Mesendoderm (in vitro differentiated cells): ENCODE data around the gene SV2C.

Experiments
- DNase-seq: peaks from one replicate; pipeline ENCODE4 v3.0.0; 2013
- H2AK5ac ChIP-seq: 2 replicates; pipeline ENCODE4 v1.6.1; 2013; ENCODE audit warnings: low read length, inconsistent platforms
- H2BK120ac ChIP-seq: 2 replicates; pipeline ENCODE4 v1.6.1; 2013; ENCODE audit warnings: low read depth, mild to moderate bottlenecking, low read length, moderate library complexity, mixed read lengths
- H2BK15ac ChIP-seq: replicated peaks from 2 replicates; pipeline ENCODE4 v1.6.1; 2013; ENCODE audit warnings: low read depth, mild to moderate bottlenecking, moderate library complexity
- H2BK5ac ChIP-seq: 2 replicates; pipeline ENCODE4 v1.6.1; 2013; ENCODE audit warnings: low read length, inconsistent platforms
- H3K18ac ChIP-seq: 2 replicates; pipeline ENCODE4 v1.6.1; 2013; ENCODE audit warnings: mild to moderate bottlenecking, low read length, mixed read lengths
- H3K23ac ChIP-seq: one replicate; pipeline ENCODE4 v1.6.1; 2013; ENCODE audit warnings: low read length
- H3K27ac ChIP-seq: 2 replicates; pipeline ENCODE4 v1.5.1; 2013; ENCODE audit warnings: low read depth, mild to moderate bottlenecking, inconsistent platforms, low read length, moderate library complexity
- H3K27me3 ChIP-seq: 2 replicates; pipeline ENCODE4 v1.6.1; 2013; ENCODE audit warnings: low read length, control low read depth, mild to moderate bottlenecking, inconsistent platforms; ENCODE audit not compliant: insufficient read depth, poor library complexity
- H3K36me3 ChIP-seq: 2 replicates; pipeline ENCODE4 v1.6.1; 2013; ENCODE audit warnings: low read length, inconsistent platforms; ENCODE audit not compliant: control insufficient read depth, insufficient read depth
- H3K4ac ChIP-seq: one replicate; pipeline ENCODE4 v1.6.1; 2013; ENCODE audit warnings: low read depth, mild to moderate bottlenecking, low read length, moderate library complexity
- H3K4me1 ChIP-seq: 2 replicates; pipeline ENCODE4 v1.6.1; 2013; ENCODE audit warnings: low read depth, low read length, inconsistent platforms; ENCODE audit not compliant: control insufficient read depth
- H3K4me2 ChIP-seq: 2 replicates; pipeline ENCODE4 v1.6.1; 2013; ENCODE audit warnings: low read length
- H3K4me3 ChIP-seq: 2 replicates; pipeline ENCODE4 v1.5.1; 2013; ENCODE audit warnings: mild to moderate bottlenecking, low read length
- H3K56ac ChIP-seq: one replicate; pipeline ENCODE4 v1.6.1; 2013; ENCODE audit warnings: low read length
- H3K79me1 ChIP-seq: 2 replicates; pipeline ENCODE4 v1.6.1; 2013; ENCODE audit warnings: low read length, inconsistent platforms
- H3K79me2 ChIP-seq: 2 replicates; pipeline ENCODE4 v1.6.1; 2013; ENCODE audit warnings: mild to moderate bottlenecking, low read length; ENCODE audit not compliant: control insufficient read depth, insufficient read depth
- H3K9ac ChIP-seq: 2 replicates; pipeline ENCODE4 v1.6.1; 2013; ENCODE audit warnings: low read length, inconsistent platforms
- H4K5ac ChIP-seq: one replicate; pipeline ENCODE4 v1.6.1; 2013; ENCODE audit warnings: low read length
- H4K8ac ChIP-seq: one replicate; pipeline ENCODE4 v1.6.1; 2013; ENCODE audit warnings: low read depth, mild to moderate bottlenecking, control low read depth, low read length, moderate library complexity
- WGBS: extraction: QIAGEN DNeasy Blood & Tissue Kit; methylation state at CpG from one replicate; pipeline ENCODE4 v1.1.7; 2013; ENCODE audit warnings: low lambda C conversion rate, missing lambda C conversion rate; ENCODE audit not compliant: insufficient coverage; ENCODE audit errors: extremely low coverage; 5-methylcytosine and 5-hydroxymethylcytosine counted together

Gene SV2C

GRCh38 chr5:76166886-76167576, 83.8 kb downstream of the SV2C start:
- no peak overlapping the region for H4K8ac ChIP-seq
- WGBS = no CpG with 5 or more reads among the region's 3 CpGs

DNA sequence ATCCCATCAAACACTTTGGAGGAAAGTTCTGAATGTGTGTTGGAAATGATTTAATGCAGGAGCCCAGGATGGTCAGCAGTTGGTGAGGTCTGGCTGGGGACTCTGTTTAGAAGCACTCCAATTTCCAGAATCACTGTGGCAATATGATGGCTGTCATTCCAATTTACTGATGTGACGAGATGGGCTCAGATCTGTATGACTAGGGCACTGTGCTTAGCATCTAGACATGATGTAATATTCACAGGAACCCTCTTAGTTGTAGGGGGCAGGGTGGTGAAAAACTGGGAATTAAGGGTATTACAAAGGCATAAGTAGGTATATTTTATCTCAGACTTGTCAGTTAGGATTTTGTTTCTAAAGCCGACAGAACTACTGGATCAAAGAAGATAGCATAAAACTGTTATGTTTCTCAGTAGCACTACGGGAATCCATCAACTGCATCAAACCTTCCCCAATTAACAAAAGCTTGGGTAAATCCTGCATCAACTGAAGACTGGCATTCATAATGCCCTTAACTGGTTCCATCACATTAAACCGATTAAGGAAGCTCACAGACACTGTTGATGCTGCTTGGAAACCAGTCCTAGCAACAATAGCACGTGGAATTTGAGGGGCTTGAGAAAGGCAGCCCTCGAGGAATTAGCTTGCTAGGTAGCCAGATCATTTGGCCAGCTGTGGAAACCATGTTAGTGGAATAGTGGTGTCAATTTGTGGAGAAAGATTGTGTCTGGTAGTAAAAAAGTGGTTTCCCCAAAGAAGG, 86.1 kb downstream of the SV2C start:
- Histone ChIP-seq H3K4me2 (no peak overlapping the region), H4K8ac (no peak overlapping the region), H3K27me3 (no peaks in the 10 kb centered on the region), H3K79me2 (no peaks in the 10 kb centered on the region), H3K18ac (no peak overlapping the region), H2BK5ac (no peak overlapping the region), H4K5ac (no peak overlapping the region), H3K4ac (no peak overlapping the region), H2AK5ac (no peak overlapping the region), H3K4me1 (no peaks in the 10 kb centered on the region), H3K36me3 (no peaks in the 10 kb centered on the region), H3K9ac (no peak overlapping the region), H3K79me1 (no peaks in the 10 kb centered on the region), H2BK120ac (no peak overlapping the region), H3K27ac (no peak overlapping the region), H3K23ac (no peak overlapping the region), H2BK15ac (no peak overlapping the region), H3K56ac (no peak overlapping the region), H3K4me3 (no peak overlapping the region)
- no peak for DNase-seq
- WGBS = no CpG with 5 or more reads among the region's 6 CpGs

More at GRCh38 chr5:76166886-76167576, 83.8 kb downstream of the SV2C start:
- no peaks in the 10 kb centered on the region for H3K79me2 ChIP-seq
- no peaks in the 10 kb centered on the region for H3K4me1 ChIP-seq
- H3K4me2 ChIP-seq = no peak overlapping the region
- no peak overlapping the region for H2BK5ac ChIP-seq
- H3K9ac ChIP-seq = no peak overlapping the region
- DNase-seq = no peak
- no peak overlapping the region for H3K4ac ChIP-seq
- H2BK15ac ChIP-seq = no peak overlapping the region
- H3K18ac ChIP-seq = no peak overlapping the region
- no peak overlapping the region for H3K56ac ChIP-seq
- H3K27ac ChIP-seq = no peak overlapping the region
- no peak overlapping the region for H4K5ac ChIP-seq
- no peak overlapping the region for H3K4me3 ChIP-seq
- no peak overlapping the region for H2BK120ac ChIP-seq
- H3K27me3 ChIP-seq = no peaks in the 10 kb centered on the region
- H3K23ac ChIP-seq = no peak overlapping the region
- no peak overlapping the region for H2AK5ac ChIP-seq
- H3K36me3 ChIP-seq = no peaks in the 10 kb centered on the region
- H3K79me1 ChIP-seq = no peaks in the 10 kb centered on the region

GRCh38 chr5:76174101-76174500, 90.9 kb downstream of the SV2C start:
- Histone ChIP-seq H2BK120ac (no peak overlapping the region), H2BK5ac (no peak overlapping the region), H3K79me2 (no peaks in the 10 kb centered on the region), H3K4ac (no peak overlapping the region), H3K9ac (no peak overlapping the region), H3K79me1 (no peaks in the 10 kb centered on the region), H3K27ac (no peak overlapping the region), H3K27me3 (no peaks in the 10 kb centered on the region), H3K4me1 (no peaks in the 10 kb centered on the region), H4K8ac (no peak overlapping the region), H2BK15ac (no peak overlapping the region), H3K56ac (no peak overlapping the region), H4K5ac (no peak overlapping the region), H3K4me3 (no peak overlapping the region), H3K36me3 (no peaks in the 10 kb centered on the region), H3K4me2 (no peak overlapping the region), H3K18ac (no peak overlapping the region), H2AK5ac (no peak overlapping the region), H3K23ac (no peak overlapping the region)
- DNase-seq = no peak
- no CpG with 5 or more reads among the region's 23 CpGs for WGBS

- no peak overlapping the region for H2BK5ac ChIP-seq
- no peak overlapping the region for H3K56ac ChIP-seq
- no peaks in the 10 kb centered on the region for H3K79me1 ChIP-seq
- H3K23ac ChIP-seq = no peak overlapping the region
- peak; percentile 75 for DNase-seq
- H2BK120ac ChIP-seq = no peak overlapping the region
- no peak overlapping the region for H2BK15ac ChIP-seq
- no peak overlapping the region for H3K4me2 ChIP-seq
- H4K5ac ChIP-seq = no peak overlapping the region
- H4K8ac ChIP-seq = no peak overlapping the region
- H3K27ac ChIP-seq = no peak overlapping the region
- H3K18ac ChIP-seq = no peak overlapping the region
- H3K27me3 ChIP-seq = no peaks in the 10 kb centered on the region
- no peaks in the 10 kb centered on the region for H3K36me3 ChIP-seq
- no peak overlapping the region for H3K4ac ChIP-seq
- H3K79me2 ChIP-seq = no peaks in the 10 kb centered on the region
- no peak overlapping the region for H3K9ac ChIP-seq
- WGBS = no CpG with 5 or more reads among the region's 6 CpGs
- H3K4me3 ChIP-seq = no peak overlapping the region
- no peak overlapping the region for H2AK5ac ChIP-seq
- H3K4me1 ChIP-seq = no peaks in the 10 kb centered on the region
These were observed 92.0 kb downstream of the SV2C start for GRCh38 chr5:76175051-76175666.

- WGBS = no CpG with 5 or more reads among the region's 7 CpGs
- Histone ChIP-seq H3K27me3 (no peaks in the 10 kb centered on the region), H3K4me3 (no peak overlapping the region), H3K23ac (no peak overlapping the region), H2AK5ac (no peak overlapping the region), H2BK15ac (no peak overlapping the region), H2BK120ac (no peak overlapping the region), H3K4me1 (no peaks in the 10 kb centered on the region), H3K79me2 (no peaks in the 10 kb centered on the region), H3K36me3 (no peaks in the 10 kb centered on the region), H3K4ac (no peak overlapping the region), H3K27ac (no peak overlapping the region), H3K79me1 (no peaks in the 10 kb centered on the region), H3K9ac (no peak overlapping the region), H3K56ac (no peak overlapping the region), H3K18ac (no peak overlapping the region), H3K4me2 (no peak overlapping the region), H4K5ac (no peak overlapping the region), H2BK5ac (no peak overlapping the region), H4K8ac (no peak overlapping the region)
- peak; percentile 24 for DNase-seq
These were observed 92.7 kb downstream of the SV2C start for GRCh38 chr5:76175821-76176403.
